Caco-2 (cell line): Measurements from ENCODE around the gene RPIA. TPM values are rescaled to one million over a fixed set of nuclear protein-coding genes. Genes with fewer than 3 reads are reported as not detected.

Source experiments
- BruUV-seq: library from RNA; stranded (reverse); fragments of 400-500 nt; replicated peaks from 2 replicates; lab custom pipeline; 2021; lab: Mats Ljungman, UMichigan
- CTCF ChIA-PET: fragments of 300-600 bp; sonication (Branson Sonifier 250); formaldehyde crosslinking; loops from one replicate; lab custom pipeline; 2022; ENCODE audit warnings: antibody characterized with exemption; lab: Charles Lee
- POLR2A ChIA-PET: fragments of 300-600 bp; sonication (Branson Sonifier 250); formaldehyde crosslinking; loops from one replicate; lab custom pipeline; 2022; ENCODE audit warnings: antibody characterized with exemption; lab: Charles Lee
- DNase-seq, 2 experiments: peaks; one replicate each; pipeline versions ENCODE4 v3.0.0 to v3.0.0-alpha.2; 2020 to 2022
- H3K27me3 ChIP-seq: replicated peaks from 2 replicates; pipeline ENCODE4 v1.6.0; 2011; ENCODE audit warnings: low read length; ENCODE audit not compliant: control insufficient read depth, insufficient read depth
- H3K36me3 ChIP-seq: 2 replicates; pipeline ENCODE4 v1.5.1; 2011; ENCODE audit warnings: low read length; ENCODE audit not compliant: control insufficient read depth, insufficient read depth
- H3K4me1 ChIP-seq: fragments of 250-450 bp; sonication (Bioruptor Pico); 2 replicates; pipeline ENCODE4 v1.5.1; 2020; ENCODE audit warnings: mild to moderate bottlenecking
- H3K4me3 ChIP-seq: 2 replicates; pipeline ENCODE4 v1.5.1; 2011; ENCODE audit warnings: low read depth, mild to moderate bottlenecking, control low read depth, low read length
- H3K9me3 ChIP-seq: fragments of 250-450 bp; sonication (Bioruptor Pico); 2 replicates; pipeline ENCODE4 v1.5.1; 2020; ENCODE audit warnings: mild to moderate bottlenecking, moderate library complexity
- H3K27ac Mint-ChIP-seq: one replicate; pipeline ENCODE4 v1.8.0; 2022; ENCODE audit warnings: mixed read lengths; ENCODE audit not compliant: unreplicated experiment
- H3K27me3 Mint-ChIP-seq: one replicate; pipeline ENCODE4 v1.8.0; 2022; ENCODE audit warnings: mixed read lengths; ENCODE audit not compliant: insufficient read depth, unreplicated experiment
- H3K36me3 Mint-ChIP-seq: one replicate; pipeline ENCODE4 v1.8.0; 2022; ENCODE audit warnings: mild to moderate bottlenecking, mixed read lengths; ENCODE audit not compliant: insufficient read depth, unreplicated experiment
- H3K4me1 Mint-ChIP-seq: one replicate; pipeline ENCODE4 v1.8.0; 2022; ENCODE audit warnings: low read depth, mixed read lengths; ENCODE audit not compliant: unreplicated experiment
- H3K4me3 Mint-ChIP-seq: one replicate; pipeline ENCODE4 v1.8.0; 2022; ENCODE audit warnings: mild to moderate bottlenecking, moderate library complexity, mixed read lengths; ENCODE audit not compliant: unreplicated experiment
- H3K9me3 Mint-ChIP-seq: one replicate; pipeline ENCODE4 v1.8.0; 2022; ENCODE audit warnings: mixed read lengths; ENCODE audit not compliant: unreplicated experiment
- CTCF ChIP-seq, 2 experiments: fragments of 200-600 bp in 1 of 2; IDR thresholded peaks; 1 replicate in 1 of 2; 2 replicates in 1 of 2; pipeline versions ENCODE4 v1.5.1 to v1.8.0; 2011 to 2022; ENCODE audit warnings: antibody characterized with exemption in 1 of 2, control low read depth in 1 of 2, inconsistent platforms in 1 of 2, low read depth in 1 of 2, low read length in 1 of 2, mild to moderate bottlenecking in 1 of 2, moderate library complexity in 1 of 2; ENCODE audit not compliant: insufficient read depth in 1 of 2, severe bottlenecking in 1 of 2, unreplicated experiment in 1 of 2
- intact Hi-C: fragments of 100-400 bp; cut with micrococcal nuclease; formaldehyde crosslinking; loops from one replicate; pipeline ENCODE4 v1.10.0; 2022; ENCODE audit not compliant: unreplicated experiment
- total RNA-seq: library from RNA; stranded (reverse); gene quantifications from 2 replicates; pipeline ENCODE4 v1.2.3, GENCODE V29; 2022

Gene RPIA
- total RNA-seq, 1 experiment from 2014 or later = 33.7 TPM

- Histone ChIP-seq H3K4me3 (no peak overlapping the region), H3K36me3 (no peaks in the 10 kb centered on the region), H3K4me1 (peaks cover 4% of the 10 kb centered on the region; the same call in 1 of the 2 replicates), H3K27me3 (no peaks in the 10 kb centered on the region), H3K9me3 (no peaks in the 10 kb centered on the region)
- H3K27me3 Mint-ChIP-seq = no peaks in the 10 kb centered on the region
- no peak for TF ChIP-seq CTCF (IDR thresholded peaks at IDR 0.05; ENCODE audit: insufficient read depth in 1 of 2, low read depth in 1 of 2, low read length in 1 of 2, severe bottlenecking in 1 of 2, unreplicated experiment in 1 of 2)
- ChIA-PET CTCF (no interaction called here), POLR2A (no interaction called here)
- no peak overlapping the region for H3K4me3 Mint-ChIP-seq
- intact Hi-C loops = no loop called here
- no peak for DNase-seq
- H3K9me3 Mint-ChIP-seq = no peaks in the 10 kb centered on the region
- H3K36me3 Mint-ChIP-seq = peaks cover 6% of the 10 kb centered on the region
- H3K4me1 Mint-ChIP-seq = peaks cover 6% of the 10 kb centered on the region
- H3K27ac Mint-ChIP-seq = no peak overlapping the region
- BruUV-seq = no TSS peak
Observed at GRCh38 chr2:88729061-88729745, 37.7 kb downstream of the RPIA start.

- Mint-ChIP-seq H3K4me1 (no peaks in the 10 kb centered on the region), H3K36me3 (peaks cover 13% of the 10 kb centered on the region), H3K4me3 (no peak overlapping the region), H3K27ac (no peak overlapping the region), H3K27me3 (no peaks in the 10 kb centered on the region), H3K9me3 (no peaks in the 10 kb centered on the region)
- H3K4me1 ChIP-seq = no peaks in the 10 kb centered on the region
- no TSS peak for BruUV-seq
- H3K27me3 ChIP-seq = no peaks in the 10 kb centered on the region
- intact Hi-C loops = no loop called here
- TF ChIP-seq CTCF (IDR thresholded peaks at IDR 0.05; ENCODE audit: insufficient read depth in 1 of 2, low read depth in 1 of 2, low read length in 1 of 2, severe bottlenecking in 1 of 2, unreplicated experiment in 1 of 2) = no peak
- H3K9me3 ChIP-seq = no peaks in the 10 kb centered on the region
- H3K4me3 ChIP-seq = no peak overlapping the region
- CTCF ChIA-PET = no interaction called here
- H3K36me3 ChIP-seq = no peaks in the 10 kb centered on the region
- POLR2A ChIA-PET = no interaction called here
- DNase-seq = no peak
Observed at GRCh38 chr2:88733155-88733902, 41.9 kb downstream of the RPIA start.

GRCh38 chr2:88735133-88735532 lies 43.7 kb downstream of the RPIA start:
- H3K27ac Mint-ChIP-seq = no peak overlapping the region
- H3K4me3 Mint-ChIP-seq = no peak overlapping the region
- POLR2A ChIA-PET = no interaction called here
- Histone ChIP-seq H3K9me3 (no peaks in the 10 kb centered on the region), H3K27me3 (no peaks in the 10 kb centered on the region), H3K36me3 (no peaks in the 10 kb centered on the region), H3K4me3 (no peak overlapping the region), H3K4me1 (no peaks in the 10 kb centered on the region)
- TF ChIP-seq CTCF (IDR thresholded peaks at IDR 0.05; ENCODE audit: insufficient read depth in 1 of 2, low read depth in 1 of 2, low read length in 1 of 2, severe bottlenecking in 1 of 2, unreplicated experiment in 1 of 2) = no peak
- no peaks in the 10 kb centered on the region for H3K27me3 Mint-ChIP-seq
- CTCF ChIA-PET = no interaction called here
- intact Hi-C loops = no loop called here
- H3K4me1 Mint-ChIP-seq = no peaks in the 10 kb centered on the region
- H3K36me3 Mint-ChIP-seq = peaks cover 10% of the 10 kb centered on the region
- BruUV-seq = no TSS peak
- H3K9me3 Mint-ChIP-seq = no peaks in the 10 kb centered on the region
- no peak for DNase-seq
